Mesendoderm (in vitro differentiated cells): Measurements from ENCODE around the gene SALL3.
"Not testable (repeated sequence)": the region's sequence is repeated elsewhere in the genome, so short reads cannot be mapped to it uniquely, and the experiment has no call there.

Experiments used
- DNase-seq: peaks from one replicate; pipeline ENCODE4 v3.0.0; 2013
- H2AK5ac ChIP-seq: 2 replicates; pipeline ENCODE4 v1.6.1; 2013; ENCODE audit warnings: low read length, inconsistent platforms
- H2BK120ac ChIP-seq: 2 replicates; pipeline ENCODE4 v1.6.1; 2013; ENCODE audit warnings: low read depth, mild to moderate bottlenecking, low read length, moderate library complexity, mixed read lengths
- H2BK15ac ChIP-seq: replicated peaks from 2 replicates; pipeline ENCODE4 v1.6.1; 2013; ENCODE audit warnings: low read depth, mild to moderate bottlenecking, moderate library complexity
- H2BK5ac ChIP-seq: 2 replicates; pipeline ENCODE4 v1.6.1; 2013; ENCODE audit warnings: low read length, inconsistent platforms
- H3K18ac ChIP-seq: 2 replicates; pipeline ENCODE4 v1.6.1; 2013; ENCODE audit warnings: mild to moderate bottlenecking, low read length, mixed read lengths
- H3K23ac ChIP-seq: one replicate; pipeline ENCODE4 v1.6.1; 2013; ENCODE audit warnings: low read length
- H3K27ac ChIP-seq: 2 replicates; pipeline ENCODE4 v1.5.1; 2013; ENCODE audit warnings: low read depth, mild to moderate bottlenecking, inconsistent platforms, low read length, moderate library complexity
- H3K27me3 ChIP-seq: 2 replicates; pipeline ENCODE4 v1.6.1; 2013; ENCODE audit warnings: low read length, control low read depth, mild to moderate bottlenecking, inconsistent platforms; ENCODE audit not compliant: insufficient read depth, poor library complexity
- H3K36me3 ChIP-seq: 2 replicates; pipeline ENCODE4 v1.6.1; 2013; ENCODE audit warnings: low read length, inconsistent platforms; ENCODE audit not compliant: control insufficient read depth, insufficient read depth
- H3K4ac ChIP-seq: one replicate; pipeline ENCODE4 v1.6.1; 2013; ENCODE audit warnings: low read depth, mild to moderate bottlenecking, low read length, moderate library complexity
- H3K4me1 ChIP-seq: 2 replicates; pipeline ENCODE4 v1.6.1; 2013; ENCODE audit warnings: low read depth, low read length, inconsistent platforms; ENCODE audit not compliant: control insufficient read depth
- H3K4me2 ChIP-seq: 2 replicates; pipeline ENCODE4 v1.6.1; 2013; ENCODE audit warnings: low read length
- H3K4me3 ChIP-seq: 2 replicates; pipeline ENCODE4 v1.5.1; 2013; ENCODE audit warnings: mild to moderate bottlenecking, low read length
- H3K56ac ChIP-seq: one replicate; pipeline ENCODE4 v1.6.1; 2013; ENCODE audit warnings: low read length
- H3K79me1 ChIP-seq: 2 replicates; pipeline ENCODE4 v1.6.1; 2013; ENCODE audit warnings: low read length, inconsistent platforms
- H3K79me2 ChIP-seq: 2 replicates; pipeline ENCODE4 v1.6.1; 2013; ENCODE audit warnings: mild to moderate bottlenecking, low read length; ENCODE audit not compliant: control insufficient read depth, insufficient read depth
- H3K9ac ChIP-seq: 2 replicates; pipeline ENCODE4 v1.6.1; 2013; ENCODE audit warnings: low read length, inconsistent platforms
- H4K5ac ChIP-seq: one replicate; pipeline ENCODE4 v1.6.1; 2013; ENCODE audit warnings: low read length
- H4K8ac ChIP-seq: one replicate; pipeline ENCODE4 v1.6.1; 2013; ENCODE audit warnings: low read depth, mild to moderate bottlenecking, control low read depth, low read length, moderate library complexity
- WGBS: extraction: QIAGEN DNeasy Blood & Tissue Kit; methylation state at CpG from one replicate; pipeline ENCODE4 v1.1.7; 2013; ENCODE audit warnings: low lambda C conversion rate, missing lambda C conversion rate; ENCODE audit not compliant: insufficient coverage; ENCODE audit errors: extremely low coverage; 5-methylcytosine and 5-hydroxymethylcytosine counted together

The SALL3 gene

GRCh38 chr18:78936251-78937005, 43.2 kb upstream of the SALL3 start:
- Histone ChIP-seq H3K18ac (no peak overlapping the region), H4K5ac (no peak overlapping the region), H3K27ac (no peak overlapping the region), H2AK5ac (no peak overlapping the region), H3K27me3 (no peaks in the 10 kb centered on the region), H3K4me3 (no peak overlapping the region), H2BK15ac (no peak overlapping the region), H2BK5ac (no peak overlapping the region), H3K79me2 (no peaks in the 10 kb centered on the region), H3K36me3 (no peaks in the 10 kb centered on the region), H3K79me1 (no peaks in the 10 kb centered on the region), H4K8ac (no peak overlapping the region), H3K4ac (no peak overlapping the region), H3K23ac (no peak overlapping the region), H3K4me2 (no peak overlapping the region), H2BK120ac (no peak overlapping the region), H3K9ac (no peak overlapping the region), H3K4me1 (no peaks in the 10 kb centered on the region), H3K56ac (no peak overlapping the region)
- WGBS, result no CpG with 5 or more reads among the region's 28 CpGs
- DNase-seq, result no peak

- Histone ChIP-seq H4K5ac (no peak overlapping the region), H3K23ac (no peak overlapping the region), H3K36me3 (no peaks in the 10 kb centered on the region), H4K8ac (no peak overlapping the region), H2BK120ac (no peak overlapping the region), H3K18ac (no peak overlapping the region), H3K27me3 (no peaks in the 10 kb centered on the region), H3K4me1 (no peaks in the 10 kb centered on the region), H3K9ac (no peak overlapping the region), H3K4me3 (no peak overlapping the region), H2AK5ac (no peak overlapping the region), H3K4me2 (no peak overlapping the region), H3K79me2 (no peaks in the 10 kb centered on the region), H3K4ac (no peak overlapping the region), H3K56ac (no peak overlapping the region), H3K79me1 (no peaks in the 10 kb centered on the region), H3K27ac (no peak overlapping the region), H2BK15ac (no peak overlapping the region), H2BK5ac (no peak overlapping the region)
- no CpG with 5 or more reads among the region's 4 CpGs for WGBS
- DNase-seq, result no peak
These were observed 42.5 kb upstream of the SALL3 start for GRCh38 chr18:78937166-78937565.

GRCh38 chr18:78939105-78939504, 40.5 kb upstream of the SALL3 start:
- no peaks in the 10 kb centered on the region for H3K27me3 ChIP-seq
- no peak overlapping the region for H2AK5ac ChIP-seq
- H4K5ac ChIP-seq, result no peak overlapping the region
- no peak overlapping the region for H3K18ac ChIP-seq
- WGBS, result no CpG with 5 or more reads among the region's 5 CpGs
- no peak overlapping the region for H3K56ac ChIP-seq
- H3K4ac ChIP-seq, result no peak overlapping the region
- H2BK15ac ChIP-seq, result no peak overlapping the region
- no peak overlapping the region for H2BK5ac ChIP-seq
- no peak overlapping the region for H2BK120ac ChIP-seq
- H3K9ac ChIP-seq, result no peak overlapping the region
- H3K36me3 ChIP-seq, result no peaks in the 10 kb centered on the region
- no peak overlapping the region for H4K8ac ChIP-seq
- no peaks in the 10 kb centered on the region for H3K79me1 ChIP-seq
- DNase-seq, result no peak
- no peak overlapping the region for H3K27ac ChIP-seq
- no peaks in the 10 kb centered on the region for H3K4me1 ChIP-seq
- no peaks in the 10 kb centered on the region for H3K79me2 ChIP-seq
- H3K23ac ChIP-seq, result no peak overlapping the region
- no peak overlapping the region for H3K4me2 ChIP-seq
- no peak overlapping the region for H3K4me3 ChIP-seq

GRCh38 chr18:78939734-78940494, 39.7 kb upstream of the SALL3 start:
- Histone ChIP-seq H3K4me1 (no peaks in the 10 kb centered on the region), H3K79me1 (no peaks in the 10 kb centered on the region), H3K27ac (no peak overlapping the region), H3K9ac (no peak overlapping the region), H3K36me3 (no peaks in the 10 kb centered on the region), H2AK5ac (no peak overlapping the region), H3K4me2 (no peak overlapping the region), H2BK15ac (no peak overlapping the region), H3K27me3 (no peaks in the 10 kb centered on the region), H3K4me3 (no peak overlapping the region), H3K4ac (no peak overlapping the region), H3K18ac (no peak overlapping the region), H3K79me2 (no peaks in the 10 kb centered on the region), H4K8ac (no peak overlapping the region), H2BK5ac (no peak overlapping the region), H3K56ac (no peak overlapping the region), H4K5ac (no peak overlapping the region), H3K23ac (no peak overlapping the region), H2BK120ac (no peak overlapping the region)
- DNase-seq, result no peak
- no CpG with 5 or more reads among the region's 23 CpGs for WGBS

- H2BK120ac ChIP-seq, H3K4me2 ChIP-seq, H4K5ac ChIP-seq: not testable (repeated sequence)
These were observed 37.4 kb upstream of the SALL3 start for GRCh38 chr18:78942236-78942635.

More at GRCh38 chr18:78942236-78942635, 37.4 kb upstream of the SALL3 start:
- WGBS, result no CpG with 5 or more reads among the region's 17 CpGs
- not testable (repeated sequence) for H3K18ac ChIP-seq, H3K27ac ChIP-seq, H4K8ac ChIP-seq, H3K23ac ChIP-seq, H3K4me3 ChIP-seq, H3K79me1 ChIP-seq, H2AK5ac ChIP-seq, H3K79me2 ChIP-seq, H3K4ac ChIP-seq, DNase-seq, H3K4me1 ChIP-seq, H3K9ac ChIP-seq, H3K56ac ChIP-seq, H2BK5ac ChIP-seq, H2BK15ac ChIP-seq, H3K36me3 ChIP-seq, H3K27me3 ChIP-seq
